Inflammatory macrophage treated with lipopolysaccharide for 4 hours (primary cell): ENCODE results near the gene SNX2.

ENCODE experiments used
- DNase-seq: peaks from one replicate; pipeline ENCODE4 v3.0.0-alpha.2; 2020

Gene SNX2

DNA sequence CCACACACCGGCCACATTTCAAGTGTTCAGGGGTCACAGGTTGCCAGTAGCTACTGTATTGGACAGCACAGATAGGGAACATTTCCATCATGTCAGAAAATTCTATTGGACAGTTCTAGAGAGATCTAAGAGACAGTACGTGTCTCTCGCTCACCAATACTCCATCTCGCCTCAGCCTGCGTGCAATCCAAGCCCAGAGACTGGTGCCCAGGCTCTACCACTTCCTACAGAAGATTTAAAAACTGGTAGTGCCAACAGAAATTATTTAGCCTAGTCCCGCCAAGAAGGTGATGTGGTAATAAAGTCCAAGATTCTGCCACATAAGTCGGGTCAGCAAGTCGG is 390 bp upstream of the SNX2 start:
- DNase-seq = no peak

DNA sequence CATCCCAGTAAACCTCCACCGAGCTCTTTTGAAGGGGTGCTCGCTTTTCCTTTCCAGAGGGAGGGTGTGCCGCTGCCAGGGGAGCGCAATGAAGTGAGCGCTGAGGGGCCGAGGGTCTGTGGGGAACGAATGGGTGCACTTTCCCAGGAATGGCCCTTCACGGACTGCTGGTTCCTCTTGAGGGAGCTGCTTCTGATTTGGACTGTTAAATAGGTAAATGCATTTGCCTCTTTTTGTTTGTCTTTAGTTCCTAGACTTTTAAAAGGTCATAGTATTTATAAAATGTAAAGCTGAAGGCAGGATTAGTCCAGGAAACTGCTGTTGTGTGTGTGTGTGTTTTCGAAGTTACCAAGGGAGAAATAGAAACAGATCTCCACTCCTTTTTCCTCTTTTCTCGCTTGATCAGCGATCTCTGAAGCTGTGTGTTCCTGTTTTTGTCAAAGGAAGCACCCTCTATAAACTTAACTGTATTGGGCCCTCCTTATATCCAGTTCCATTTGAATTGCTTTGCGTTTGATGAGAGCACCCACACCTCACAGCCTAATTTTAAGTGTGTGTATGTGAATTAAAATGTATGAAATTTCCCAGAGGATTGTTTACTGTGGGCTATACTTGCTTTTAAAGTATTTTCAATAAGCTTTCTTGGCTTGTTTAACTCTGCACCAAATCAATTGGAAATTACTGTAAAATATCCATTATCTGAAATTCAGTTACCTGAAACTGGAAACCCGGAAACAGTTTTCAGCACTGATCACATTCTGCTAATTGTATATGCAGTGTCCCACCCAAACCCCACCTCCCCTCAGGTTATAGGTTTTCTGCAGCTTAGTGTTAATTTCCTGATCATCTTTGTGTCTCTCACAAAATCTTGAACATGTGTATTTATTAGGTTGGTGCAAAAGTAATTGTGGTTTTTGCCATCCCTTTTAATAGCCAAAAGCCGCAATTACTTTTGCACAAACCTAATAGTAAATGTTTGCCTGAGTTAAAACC is 966 bp downstream of the SNX2 start:
- peak; percentile 82 for DNase-seq

- no peak for DNase-seq
Measured at GRCh38 chr5:122778157-122778556, 3.3 kb downstream of the SNX2 start.

DNA sequence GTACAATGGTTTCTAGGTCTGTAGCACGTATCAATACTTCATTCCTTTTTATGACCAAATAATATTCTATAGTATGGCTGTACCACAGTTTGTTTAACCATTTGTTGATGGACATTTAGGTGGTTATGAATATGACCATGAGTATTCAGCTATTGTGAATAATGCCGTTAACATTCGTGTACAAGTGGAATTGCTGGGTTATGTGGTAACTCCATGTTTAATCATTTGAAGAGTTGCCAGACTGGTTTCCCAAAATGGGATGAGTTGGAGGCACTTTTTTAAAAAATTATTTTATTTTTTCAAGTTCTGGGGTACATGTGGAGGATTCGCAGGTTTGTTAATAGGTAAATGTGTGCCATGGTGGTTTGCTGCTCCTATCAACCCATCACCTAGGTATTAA is 4.6 kb downstream of the SNX2 start:
- DNase-seq = no peak

GRCh38 chr5:122780296-122780695 is 5.4 kb downstream of the SNX2 start:
- no peak for DNase-seq

- no peak for DNase-seq
Measured at GRCh38 chr5:122781465-122781864, 6.6 kb downstream of the SNX2 start.

DNA sequence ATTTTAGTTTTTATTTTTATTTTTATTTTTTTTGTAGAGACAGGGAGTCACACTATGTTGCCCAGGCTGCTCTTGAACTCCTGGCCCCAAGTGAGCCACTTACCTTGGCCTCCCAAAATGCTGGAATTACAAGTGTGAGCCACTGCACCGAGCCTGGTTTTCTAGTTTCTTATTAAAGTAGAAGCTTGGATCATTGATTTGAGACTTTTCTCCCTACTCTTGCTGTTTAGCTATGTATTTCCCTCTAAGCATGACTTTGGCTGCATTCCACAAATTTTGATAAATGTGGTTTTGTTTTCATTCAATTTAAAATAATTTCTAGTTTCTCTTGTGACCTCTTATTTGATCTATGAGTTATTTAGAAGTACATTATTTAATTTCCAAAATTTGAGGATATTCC is 10.4 kb downstream of the SNX2 start:
- DNase-seq = no peak

GRCh38 chr5:122788371-122788770 is 13.5 kb downstream of the SNX2 start:
- DNase-seq = no peak

- DNase-seq = no peak
Measured at GRCh38 chr5:122788996-122789395, 14.1 kb downstream of the SNX2 start.

GRCh38 chr5:122789461-122790171 is 14.7 kb downstream of the SNX2 start:
- no peak for DNase-seq

GRCh38 chr5:122790354-122791103 is 15.6 kb downstream of the SNX2 start:
- DNase-seq = peak; percentile 50

DNA sequence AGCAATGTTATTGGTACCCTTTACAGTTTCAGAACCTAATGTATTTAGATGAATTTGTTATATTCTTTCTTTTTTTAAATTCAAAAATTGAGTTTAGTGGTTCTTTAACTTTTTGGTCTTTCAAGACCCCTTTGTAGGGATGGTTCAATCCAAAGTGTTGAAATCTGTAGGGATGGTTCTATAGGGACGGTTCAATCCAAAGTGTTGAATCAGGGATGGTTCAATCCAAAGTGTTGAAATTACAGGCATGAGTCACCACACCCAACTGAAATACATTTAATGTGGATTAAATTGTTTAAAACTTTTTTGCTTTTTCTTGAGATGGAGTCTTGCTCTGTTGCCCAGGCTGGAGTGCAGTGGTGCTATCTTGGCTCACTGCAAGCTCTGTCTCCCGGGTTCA is 30.6 kb downstream of the SNX2 start:
- peak; percentile 51 for DNase-seq

DNA sequence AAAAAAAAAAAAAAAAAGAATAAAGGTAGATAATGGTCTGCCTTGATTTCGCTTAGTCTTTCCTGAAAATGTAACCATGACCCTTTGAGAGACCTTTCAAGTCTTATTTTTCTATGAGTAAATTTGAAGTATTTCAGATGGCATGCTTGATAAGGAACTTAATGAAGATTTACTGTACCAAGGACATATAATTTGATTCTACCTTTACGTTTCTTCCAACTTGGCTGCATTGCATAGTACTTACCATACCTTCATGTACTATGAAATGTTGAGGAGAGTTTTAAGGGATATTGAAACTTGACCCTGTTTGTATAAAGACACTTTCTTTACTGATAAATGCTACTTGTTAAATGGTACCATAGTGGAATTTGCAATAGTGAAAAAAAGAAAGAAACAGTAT is 35.5 kb downstream of the SNX2 start:
- DNase-seq = no peak

GRCh38 chr5:122815218-122815767 is 40.4 kb downstream of the SNX2 start:
- DNase-seq = peak; percentile 16

DNA sequence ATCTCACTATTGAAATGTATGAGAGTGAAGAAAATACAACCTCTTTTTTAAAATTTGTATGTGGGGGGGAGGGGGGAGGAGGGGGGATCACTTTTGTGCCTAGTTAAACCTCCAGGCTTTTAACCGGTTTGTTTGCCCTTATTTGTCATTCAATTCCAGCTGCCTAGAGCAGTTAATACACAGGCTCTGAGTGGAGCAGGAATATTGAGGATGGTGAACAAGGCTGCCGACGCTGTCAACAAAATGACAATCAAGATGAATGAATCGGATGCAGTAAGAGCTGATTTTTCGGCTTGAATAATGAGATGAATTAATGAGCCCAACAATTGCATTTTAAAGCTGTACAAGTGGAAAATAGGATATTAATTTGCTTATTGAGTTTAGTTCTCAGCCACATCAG is 41.9 kb downstream of the SNX2 start:
- DNase-seq = no peak

DNA sequence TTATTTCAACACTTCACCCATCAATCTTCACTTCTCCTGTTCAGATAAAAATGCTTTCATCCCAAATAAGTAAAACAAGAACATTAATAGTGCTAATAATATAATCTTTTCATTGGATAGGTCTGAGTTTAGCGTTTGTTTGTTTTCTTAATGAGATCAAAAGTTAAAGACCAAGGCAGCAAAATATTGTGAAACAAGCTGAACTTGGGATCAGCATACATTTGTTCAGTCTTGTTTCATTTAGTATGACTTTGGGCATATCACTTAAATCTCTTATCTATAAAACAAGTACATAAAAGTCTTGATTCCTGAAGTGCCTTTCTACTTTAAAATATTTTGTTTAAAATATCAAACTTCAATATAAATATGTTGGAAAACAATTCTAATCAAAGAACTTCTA is 57.1 kb downstream of the SNX2 start:
- DNase-seq = no peak

DNA sequence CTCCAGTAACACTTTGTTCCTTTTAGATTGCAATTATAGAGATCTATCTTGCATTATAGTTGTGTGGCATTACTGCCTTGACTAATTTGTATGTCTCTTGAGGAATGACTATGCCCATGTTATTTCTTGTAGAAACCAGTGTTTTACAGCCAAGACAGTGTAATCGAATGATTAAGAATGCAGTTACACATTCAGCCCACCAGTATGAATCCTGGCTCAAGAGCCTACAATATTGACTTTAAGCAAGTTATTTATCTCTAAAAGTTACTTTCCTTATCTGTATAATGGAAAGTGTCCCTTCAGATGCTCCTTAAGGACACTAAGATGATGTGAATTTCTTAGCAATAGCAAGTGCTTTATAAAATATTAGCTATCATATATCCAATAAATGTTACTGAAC is 60.8 kb downstream of the SNX2 start:
- no peak for DNase-seq

DNA sequence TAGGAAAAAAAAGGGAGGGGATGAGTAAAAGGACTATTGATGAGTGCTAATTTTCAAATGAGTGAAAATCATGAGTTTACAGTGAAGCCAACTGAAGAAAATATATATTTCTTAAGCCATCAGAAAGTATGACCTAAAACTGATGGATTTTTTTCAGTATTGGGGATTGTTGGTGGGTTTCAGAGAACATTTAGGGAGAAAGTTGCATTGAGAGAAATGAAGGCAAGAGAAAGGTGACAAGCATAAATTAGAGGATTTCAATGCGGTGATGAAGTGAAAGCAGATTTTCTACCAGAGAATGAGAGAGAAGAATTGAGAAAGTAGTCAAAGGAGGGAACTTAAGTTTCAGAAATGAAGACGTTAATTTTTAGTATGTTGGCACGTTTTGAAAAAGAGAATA is 62.1 kb downstream of the SNX2 start:
- DNase-seq = no peak

DNA sequence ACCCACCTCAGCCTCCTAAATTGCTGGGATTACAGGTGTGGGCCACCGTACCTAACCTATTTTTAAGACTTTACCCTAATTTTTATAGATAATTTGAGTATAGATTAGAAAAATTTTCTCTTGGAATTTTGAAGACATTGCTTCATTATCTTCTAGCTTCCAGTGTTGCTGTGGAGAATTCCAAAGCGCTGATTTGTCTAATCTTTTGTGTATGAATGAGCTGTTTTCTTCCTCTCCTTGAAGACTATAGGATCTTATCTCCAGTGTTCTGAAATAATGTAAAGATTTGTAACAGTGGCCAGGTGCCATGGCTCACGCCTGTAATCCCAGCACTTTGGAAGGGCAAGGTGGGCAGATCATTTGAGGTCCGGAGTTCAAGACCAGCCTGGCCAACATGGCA is 64.9 kb downstream of the SNX2 start:
- DNase-seq = no peak

- DNase-seq = no peak
Measured at GRCh38 chr5:122842016-122842580, 67.2 kb downstream of the SNX2 start.

DNA sequence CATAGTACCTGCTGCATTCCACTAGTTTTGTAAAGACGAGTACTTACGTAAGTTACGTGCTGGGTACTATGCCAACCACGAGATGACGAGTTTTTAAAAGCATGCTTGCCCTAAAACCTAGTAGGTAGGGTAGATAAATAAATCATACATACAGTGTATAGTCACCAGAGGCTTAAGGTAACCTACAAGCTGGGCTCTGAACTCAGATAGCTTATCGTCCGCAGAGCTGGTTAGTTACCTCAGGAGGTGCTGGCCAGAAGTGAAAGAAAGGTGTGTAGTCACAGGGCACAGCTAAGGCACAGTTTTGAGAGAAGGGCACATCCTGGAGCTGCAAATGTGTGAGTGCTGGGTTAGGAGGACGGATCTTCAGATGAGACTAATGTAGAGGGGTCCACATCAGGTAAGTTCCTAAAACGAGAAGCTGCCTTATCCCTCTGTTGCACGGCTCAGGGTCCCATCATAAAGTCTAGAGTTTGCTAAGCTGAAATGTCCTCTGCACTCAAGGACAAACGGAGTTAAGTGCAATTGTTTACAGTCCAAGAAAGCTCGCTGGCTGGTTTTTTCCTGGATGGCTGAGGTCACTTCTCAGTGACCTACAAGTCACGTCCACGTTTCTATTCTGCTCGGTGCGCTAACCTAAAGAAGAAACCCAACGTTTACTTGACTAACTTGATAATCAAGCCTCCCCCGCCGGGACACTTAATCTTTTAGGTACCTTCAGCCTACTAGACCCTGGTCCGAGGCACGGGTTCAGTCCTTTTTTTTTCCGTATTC is 69.4 kb downstream of the SNX2 start:
- DNase-seq = peak; percentile 45

- no peak for DNase-seq
Measured at GRCh38 chr5:122844910-122845228, 70.0 kb downstream of the SNX2 start.
